Left hindlimb (tissue), 1 donor: ENCODE data around the gene PHC2.
A peak's percentile ranks its signal among the peaks of the same experiment; 100 is the strongest.

ENCODE experiments used
- DNase-seq: peaks from one replicate; pipeline ENCODE4 v3.0.0-alpha.2; 2018

Gene PHC2

GRCh38 chr1:33454646-33455282, 23.9 kb upstream of the PHC2 start:
- DNase-seq: no peak

- no peak for DNase-seq
These were observed 15.7 kb upstream of the PHC2 start for GRCh38 chr1:33446590-33446989.

- no peak for DNase-seq
These were observed 14.2 kb upstream of the PHC2 start for GRCh38 chr1:33445108-33445507.

- peak; percentile 38 for DNase-seq
These were observed 12.8 kb upstream of the PHC2 start for GRCh38 chr1:33443705-33444180.

- no peak for DNase-seq
These were observed 12.3 kb upstream of the PHC2 start for GRCh38 chr1:33443080-33443704.

GRCh38 chr1:33442141-33442540, 11.2 kb upstream of the PHC2 start:
- DNase-seq: no peak

- no peak for DNase-seq
These were observed 10.3 kb upstream of the PHC2 start for GRCh38 chr1:33441088-33441745.

GRCh38 chr1:33439662-33440061, 8.8 kb upstream of the PHC2 start:
- DNase-seq: no peak

- no peak for DNase-seq
These were observed 7.7 kb upstream of the PHC2 start for GRCh38 chr1:33438364-33439160.

- DNase-seq: no peak
These were observed 5.8 kb upstream of the PHC2 start for GRCh38 chr1:33436557-33437285.

GRCh38 chr1:33435096-33435820, 4.4 kb upstream of the PHC2 start:
- no peak for DNase-seq

- DNase-seq: no peak
These were observed 3.5 kb upstream of the PHC2 start for GRCh38 chr1:33434363-33434750.

- peak; percentile 48 for DNase-seq
These were observed 2.8 kb upstream of the PHC2 start for GRCh38 chr1:33433509-33434362.

GRCh38 chr1:33429856-33430691, 821 bp downstream of the PHC2 start:
- no peak for DNase-seq

- DNase-seq: no peak
These were observed 1.6 kb downstream of the PHC2 start for GRCh38 chr1:33429332-33429731.

- no peak for DNase-seq
These were observed 2.2 kb downstream of the PHC2 start for GRCh38 chr1:33428661-33429060.

- no peak for DNase-seq
These were observed 4.0 kb downstream of the PHC2 start for GRCh38 chr1:33426916-33427315.

- DNase-seq: no peak
These were observed 5.0 kb downstream of the PHC2 start for GRCh38 chr1:33425900-33426299.

GRCh38 chr1:33424610-33425009, 6.3 kb downstream of the PHC2 start:
- DNase-seq: no peak

- no peak for DNase-seq
These were observed 6.7 kb downstream of the PHC2 start for GRCh38 chr1:33424205-33424604.
